HG03378 (cell line): ENCODE measurements around the gene LPGAT1.

Experiments used
- ATAC-seq: cut with Tn5 transposase; IDR thresholded peaks from one replicate; pipeline ENCODE4 v1.9.1; 2021; ENCODE audit warnings: mild to moderate bottlenecking, moderate library complexity; ENCODE audit not compliant: unreplicated experiment

LPGAT1 gene

DNA sequence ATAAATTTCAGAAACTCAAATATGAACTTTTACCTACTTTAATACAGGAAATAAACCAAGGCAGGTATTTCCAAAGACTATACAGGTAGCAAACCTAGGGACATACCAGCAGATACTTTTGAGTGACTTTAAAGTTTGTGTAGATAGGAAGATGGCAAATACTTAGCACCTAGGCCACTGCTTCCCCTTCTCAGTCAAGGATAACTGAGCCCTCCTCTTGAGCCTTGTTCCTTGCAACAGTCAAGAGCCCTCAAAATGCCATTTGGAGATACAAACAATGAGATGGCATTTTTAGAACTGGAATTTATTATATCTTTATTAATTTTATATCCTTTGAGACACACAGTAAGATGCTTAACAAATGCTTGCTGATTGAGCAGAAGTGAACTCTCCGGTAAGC lies 65.9 kb downstream of the LPGAT1 start:
- ATAC-seq: no peak

DNA sequence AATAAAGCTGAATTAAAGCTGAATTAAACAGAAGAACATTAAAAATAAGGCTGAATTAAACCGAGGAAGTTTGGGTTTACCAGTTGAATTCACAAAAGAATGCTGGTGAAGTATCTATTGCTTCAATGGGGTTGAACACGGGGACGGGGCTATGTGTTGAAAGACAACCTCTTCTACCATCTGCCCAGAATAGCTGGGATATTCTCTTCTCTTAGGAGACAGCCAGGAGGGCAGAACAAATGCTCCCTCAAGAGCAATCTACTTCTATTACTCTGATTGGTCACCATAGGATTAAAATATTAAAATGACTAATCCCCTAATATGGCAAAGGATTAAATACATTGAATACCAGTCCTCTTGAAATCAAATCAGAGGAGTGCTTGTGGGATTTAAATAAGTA lies 68.4 kb downstream of the LPGAT1 start:
- no peak for ATAC-seq

DNA sequence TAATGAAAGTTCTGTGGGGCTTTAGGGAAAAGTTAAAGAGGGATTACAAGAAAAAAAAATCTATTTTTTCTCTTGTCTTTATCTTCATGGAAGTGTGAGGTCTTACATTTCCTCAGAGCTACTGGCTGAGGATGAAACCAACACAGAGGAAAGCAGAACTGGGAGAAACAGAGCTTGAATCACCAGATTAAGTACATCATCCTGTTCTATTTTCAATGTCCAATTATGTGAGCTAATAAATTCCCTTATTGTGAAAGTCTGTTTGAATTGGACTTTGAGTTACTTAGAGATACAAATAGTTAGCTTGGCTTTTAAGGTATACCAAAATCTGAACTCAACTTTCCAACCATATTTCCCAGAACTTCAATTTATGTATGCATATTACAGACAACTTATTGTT lies 69.2 kb downstream of the LPGAT1 start:
- ATAC-seq: no peak

DNA sequence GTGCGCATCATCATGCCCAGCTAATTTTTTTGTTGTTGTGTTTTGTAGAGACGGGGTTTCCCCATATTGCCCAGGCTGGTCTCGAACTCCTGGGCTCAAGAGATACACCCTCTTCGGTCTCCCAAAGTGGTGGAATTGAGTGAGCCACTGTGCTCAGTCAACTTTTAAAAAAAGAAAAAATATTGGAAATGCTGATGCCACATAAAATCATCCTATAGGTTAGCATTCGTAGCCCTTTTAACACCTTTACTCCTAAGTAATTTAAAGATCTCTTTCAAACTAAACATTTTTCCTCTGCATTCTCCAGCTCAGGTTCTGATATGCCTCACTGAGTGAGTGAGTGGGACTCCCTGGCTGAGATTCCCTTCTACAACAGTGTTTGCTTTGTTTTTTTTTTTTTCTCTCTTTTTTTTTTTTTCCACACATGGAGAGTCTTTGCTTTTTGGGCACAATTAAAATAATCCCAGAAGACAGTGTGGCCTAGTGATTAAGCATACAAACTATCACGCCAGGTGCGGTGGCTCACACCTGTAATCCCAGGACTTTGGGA lies 74.0 kb downstream of the LPGAT1 start:
- ATAC-seq: no peak

DNA sequence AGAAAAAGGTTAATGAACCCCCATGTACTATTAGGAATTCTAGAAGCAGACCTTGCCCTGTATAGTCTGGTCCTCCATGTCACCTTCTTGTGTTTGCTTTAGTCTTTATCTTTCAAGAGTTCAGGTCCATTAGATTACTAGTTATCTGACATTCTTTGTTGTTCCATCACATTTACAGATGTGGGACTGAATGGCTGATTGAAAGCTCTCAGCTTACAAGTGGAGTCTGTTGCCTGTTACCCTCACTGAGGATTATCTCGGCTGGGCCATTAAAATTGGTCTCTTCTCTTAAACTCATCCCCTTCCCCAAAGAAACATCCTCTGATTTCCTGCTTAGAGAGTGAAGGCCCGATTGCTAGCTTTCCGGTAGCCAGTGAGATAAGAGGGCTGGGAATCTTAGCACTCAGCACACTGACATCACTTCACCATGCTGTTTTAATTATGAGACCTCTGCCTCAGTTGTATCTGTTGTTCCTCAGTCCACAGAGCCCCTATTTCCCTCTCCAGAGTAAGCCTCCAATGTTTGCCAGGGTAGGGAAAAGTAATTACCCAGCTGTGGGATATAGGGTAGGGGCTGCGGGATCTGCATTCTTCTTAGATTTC lies 76.8 kb downstream of the LPGAT1 start:
- no peak for ATAC-seq

DNA sequence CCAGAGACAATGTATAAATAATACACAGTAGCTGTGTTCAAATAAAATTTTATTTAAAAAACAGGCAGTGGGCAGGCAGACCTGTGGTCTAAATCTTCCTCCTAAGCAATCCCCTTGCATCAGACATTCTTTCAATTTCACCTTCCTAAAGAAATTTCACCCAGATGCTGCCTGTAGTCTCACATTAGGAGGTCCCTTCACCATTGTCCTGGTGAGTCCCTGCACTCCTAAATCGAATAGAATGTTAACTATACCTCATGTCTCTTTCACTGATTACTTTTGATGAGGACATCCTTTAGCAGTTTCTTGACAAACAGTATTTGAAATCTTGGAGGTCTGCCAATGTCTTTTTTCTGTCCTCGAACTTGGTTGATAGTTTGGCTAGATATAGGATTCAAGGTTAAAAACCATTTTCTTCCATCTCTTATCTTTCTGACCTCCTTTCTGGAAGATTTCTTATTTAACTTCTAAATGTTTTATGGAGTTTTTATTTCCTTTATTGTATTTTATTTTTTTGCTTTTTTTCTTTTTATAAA lies 77.5 kb downstream of the LPGAT1 start:
- no peak for ATAC-seq

DNA sequence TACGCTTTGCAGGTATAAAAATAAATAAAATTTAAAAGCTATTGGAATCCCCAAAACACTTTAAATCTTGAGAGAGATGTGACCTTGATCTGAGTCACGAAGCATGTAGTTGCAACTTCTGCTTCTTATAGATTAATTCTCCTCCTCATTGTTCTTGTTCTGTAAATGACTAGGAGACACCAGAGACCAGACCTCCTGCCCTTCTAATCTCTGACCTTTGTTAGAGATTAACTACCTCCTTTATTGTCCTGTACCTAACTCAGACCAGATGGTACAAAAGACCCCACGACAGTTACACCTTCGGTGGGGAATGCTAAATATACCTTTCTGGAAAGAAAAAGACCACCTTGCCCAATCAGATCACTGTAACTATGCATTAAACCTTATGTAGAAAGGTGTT lies 78.2 kb downstream of the LPGAT1 start:
- ATAC-seq: no peak

DNA sequence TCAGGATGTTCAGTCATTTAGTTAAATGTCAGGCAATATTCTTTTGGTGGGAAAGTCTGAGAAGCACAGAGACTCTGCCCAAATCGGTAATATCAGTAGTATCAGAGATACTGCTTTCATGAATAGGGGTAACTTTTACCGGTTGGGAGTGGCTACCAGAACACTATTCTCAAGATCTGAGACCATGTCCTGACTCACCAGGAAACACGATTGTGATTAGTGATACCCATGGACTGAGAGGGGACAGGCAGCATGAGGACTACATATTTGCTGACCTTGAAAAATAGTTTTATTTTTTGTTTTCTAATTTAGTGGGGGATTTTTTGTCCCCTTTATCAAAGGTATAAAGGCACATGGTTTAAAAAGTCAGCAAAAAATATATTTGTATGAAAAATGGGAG lies 79.1 kb downstream of the LPGAT1 start:
- ATAC-seq: no peak

DNA sequence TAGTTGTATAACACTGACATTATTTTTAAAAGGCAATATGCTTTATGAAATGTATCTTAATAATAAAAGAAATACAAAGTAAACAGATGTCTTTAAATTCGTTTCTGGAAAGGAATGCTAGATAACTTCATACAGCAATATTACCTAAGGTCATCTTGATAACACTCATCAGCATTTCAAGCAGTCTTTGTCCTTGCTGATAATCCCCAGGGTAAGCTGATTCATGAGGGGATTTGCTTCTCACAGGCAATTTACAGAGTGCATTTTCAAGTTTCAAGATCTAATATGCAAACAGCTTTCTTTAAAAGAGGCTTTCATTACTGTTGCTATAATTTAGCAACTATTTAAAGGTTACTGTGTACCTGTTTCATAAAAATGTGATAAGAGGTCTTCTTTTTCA lies 80.0 kb downstream of the LPGAT1 start:
- no peak for ATAC-seq

DNA sequence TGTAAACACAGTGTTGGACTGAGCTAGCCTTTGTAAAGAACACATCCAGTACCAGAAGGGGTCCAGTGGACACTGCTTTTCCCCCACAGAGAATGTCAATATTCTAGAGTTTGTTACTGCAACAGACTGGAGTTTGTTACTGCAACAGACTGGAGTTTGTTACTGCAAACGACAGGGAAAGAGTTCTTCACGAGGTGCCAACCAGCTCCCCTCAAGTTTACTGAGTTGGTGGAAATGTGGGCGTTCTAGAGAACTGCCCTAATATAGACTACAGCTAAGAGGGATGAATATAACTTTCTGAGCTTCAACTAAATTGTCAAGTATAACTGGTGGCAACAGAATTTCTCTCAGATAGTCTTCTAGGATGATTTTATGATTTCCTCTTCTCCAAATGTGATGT lies 81.3 kb downstream of the LPGAT1 start:
- no peak for ATAC-seq

DNA sequence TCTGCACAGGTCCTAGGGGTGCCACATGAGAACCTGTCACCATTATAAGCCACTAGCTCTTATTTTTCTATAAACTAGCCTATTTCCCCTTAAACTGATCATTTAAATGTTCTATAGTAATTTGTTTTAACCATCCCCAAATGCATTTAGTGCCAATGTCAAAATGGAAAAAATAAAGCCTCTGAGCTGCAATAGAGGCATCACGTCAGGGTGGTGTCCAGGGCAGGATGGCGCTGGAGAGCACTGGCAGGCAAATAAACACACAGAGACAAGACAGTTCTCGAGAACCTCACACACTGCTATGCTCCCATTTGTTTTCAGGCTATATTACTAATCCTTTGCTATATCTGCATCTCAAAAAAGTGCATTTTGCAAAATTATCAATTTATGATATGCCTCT lies 81.8 kb downstream of the LPGAT1 start:
- no peak for ATAC-seq

DNA sequence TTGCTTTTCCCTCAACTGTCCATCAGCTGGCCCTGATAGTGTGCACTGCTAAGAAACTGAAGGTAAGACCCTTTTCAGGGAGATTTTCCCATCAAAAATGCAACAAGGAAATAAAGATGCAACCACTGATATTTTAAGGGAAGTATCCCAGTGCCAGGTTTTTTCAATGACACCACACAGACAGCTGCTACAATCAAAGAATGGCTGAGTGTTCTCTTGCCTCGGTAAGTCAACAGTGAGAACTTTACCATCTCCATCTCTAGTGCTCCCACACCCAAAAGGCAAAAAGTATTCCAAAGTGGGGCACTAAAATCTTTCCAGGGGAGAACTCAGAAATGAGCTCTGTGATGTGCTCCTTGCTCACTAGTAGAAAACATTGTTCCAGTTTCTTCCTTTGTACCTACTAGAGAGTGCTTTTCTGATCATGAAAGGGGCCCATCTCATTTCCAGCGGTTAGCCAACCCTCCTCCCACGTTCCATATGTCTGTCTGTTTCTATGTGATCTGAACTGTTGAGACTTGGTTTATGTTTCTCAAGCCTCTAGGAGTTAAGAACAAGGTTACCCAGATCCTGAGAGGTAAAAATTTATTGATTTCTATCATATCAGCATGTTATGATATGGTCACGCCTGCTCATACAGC lies 87.6 kb downstream of the LPGAT1 start:
- no peak for ATAC-seq

DNA sequence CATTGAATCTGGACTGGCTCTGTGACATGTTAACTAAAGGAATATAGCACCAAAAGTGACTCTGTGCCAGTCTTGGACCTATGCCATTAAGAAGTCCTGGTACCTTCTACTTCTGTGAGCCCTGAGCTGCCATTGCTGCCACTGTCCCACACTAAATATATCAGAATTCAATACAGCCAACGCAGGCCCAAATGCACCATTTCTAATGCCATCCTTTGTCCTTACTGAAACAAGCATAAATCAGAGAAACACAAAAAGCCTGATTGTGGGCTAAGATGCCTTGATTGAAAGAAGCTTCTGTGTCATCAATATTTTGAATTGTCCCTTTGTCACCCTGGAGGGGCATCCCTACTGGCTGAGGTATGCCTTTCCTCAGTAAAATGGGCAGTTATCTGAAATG lies 88.3 kb downstream of the LPGAT1 start:
- no peak for ATAC-seq

DNA sequence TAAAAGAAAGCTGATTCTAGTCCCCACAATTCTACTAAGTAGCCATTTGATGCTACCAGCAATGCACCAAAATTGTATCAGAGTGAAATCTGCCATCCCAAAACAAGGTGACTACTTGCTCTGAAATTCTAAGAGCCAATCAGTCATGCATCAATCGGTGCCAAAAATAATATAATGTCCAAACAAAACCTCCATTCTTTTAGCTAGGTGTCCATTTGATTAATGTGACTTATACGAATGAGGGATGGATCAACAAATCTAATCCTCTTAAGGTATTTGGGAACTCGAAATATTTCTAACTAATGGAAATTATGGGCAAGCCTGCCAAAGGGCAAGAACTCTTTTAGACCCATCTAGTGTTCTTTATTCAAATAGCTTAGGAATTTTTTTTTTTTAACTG lies 88.8 kb downstream of the LPGAT1 start:
- no peak for ATAC-seq

DNA sequence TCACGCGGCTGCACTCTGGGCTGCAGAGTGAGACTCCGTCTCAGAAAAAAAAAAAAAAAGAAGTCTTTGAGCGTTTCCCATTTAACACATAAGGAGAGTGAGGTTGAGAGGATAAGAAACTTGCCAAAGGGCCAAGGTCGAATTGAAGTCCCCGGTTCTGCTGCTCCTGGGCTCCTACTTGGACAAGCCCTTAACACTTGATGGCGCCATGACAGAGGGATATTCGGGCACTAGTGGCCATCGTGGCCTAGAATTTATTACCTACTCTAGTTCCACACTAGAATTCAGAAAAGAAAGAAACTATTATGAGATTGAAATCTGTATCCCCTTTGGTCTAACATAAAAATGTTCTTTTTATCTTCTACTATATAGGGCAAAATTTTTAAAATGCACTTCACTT lies 89.4 kb downstream of the LPGAT1 start:
- ATAC-seq: no peak

DNA sequence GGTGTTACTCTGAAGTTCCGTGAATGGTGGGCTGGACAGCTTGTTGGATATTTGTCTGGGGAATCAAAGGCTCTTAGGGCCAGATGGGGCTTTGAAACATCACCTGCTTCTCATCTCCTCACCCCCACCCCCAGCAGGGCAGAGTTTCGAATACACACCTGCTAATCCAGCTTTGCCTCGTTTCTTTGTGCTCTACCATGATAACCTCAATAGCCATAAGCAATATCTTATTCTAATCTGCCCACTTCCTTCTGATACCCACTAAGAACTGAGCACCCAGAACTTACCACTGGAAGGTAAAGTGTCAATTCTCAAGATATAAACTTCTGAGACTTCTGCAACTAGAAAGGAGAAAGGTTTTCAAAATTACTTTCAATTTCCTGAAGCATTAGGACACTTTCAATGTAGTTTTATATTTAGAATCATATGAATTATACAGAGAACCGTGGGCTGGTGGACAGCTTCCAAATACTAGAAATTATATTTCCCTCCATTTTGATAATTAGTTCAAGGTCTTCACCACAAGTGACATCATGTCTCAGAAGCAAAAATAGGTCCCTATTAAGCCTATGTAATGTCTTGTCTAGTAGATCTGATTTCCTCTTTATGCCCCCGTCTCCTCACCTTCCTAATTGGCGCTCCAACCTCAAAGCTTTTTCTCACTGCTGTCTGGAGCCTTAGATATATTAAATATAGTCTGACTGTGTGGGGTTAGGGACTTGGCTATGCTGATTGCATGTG lies 90.7 kb downstream of the LPGAT1 start:
- peak; percentile 53 for ATAC-seq

DNA sequence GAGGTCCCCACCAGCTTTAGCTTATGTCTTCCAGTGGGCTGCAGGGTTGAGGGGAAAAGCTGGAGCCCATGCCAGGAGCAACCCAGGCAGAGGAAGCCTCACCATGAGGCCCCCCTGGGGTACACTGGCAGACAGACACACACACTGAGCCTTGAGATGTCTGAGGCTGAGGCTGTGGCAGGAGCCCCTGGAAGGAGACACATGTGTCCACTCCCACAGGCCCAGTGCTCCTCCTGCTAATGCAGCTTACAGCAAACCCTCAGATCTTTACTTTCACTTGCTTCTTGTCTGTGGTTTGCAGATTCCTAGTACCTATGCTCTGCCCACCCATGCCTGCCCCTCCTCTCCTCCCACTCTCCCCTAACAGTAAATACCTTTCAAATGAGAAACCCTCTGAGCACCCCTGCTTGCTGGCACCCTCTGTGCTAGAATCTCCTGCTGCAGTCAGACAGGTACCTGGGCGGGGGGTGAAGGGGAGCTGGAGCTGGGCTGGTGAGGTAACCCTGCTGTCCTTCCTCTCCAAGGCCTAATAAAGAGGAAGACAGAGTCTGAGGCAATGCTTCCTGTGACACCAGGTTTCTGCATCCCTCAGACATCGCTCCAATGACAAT lies 91.8 kb downstream of the LPGAT1 start:
- no peak for ATAC-seq

DNA sequence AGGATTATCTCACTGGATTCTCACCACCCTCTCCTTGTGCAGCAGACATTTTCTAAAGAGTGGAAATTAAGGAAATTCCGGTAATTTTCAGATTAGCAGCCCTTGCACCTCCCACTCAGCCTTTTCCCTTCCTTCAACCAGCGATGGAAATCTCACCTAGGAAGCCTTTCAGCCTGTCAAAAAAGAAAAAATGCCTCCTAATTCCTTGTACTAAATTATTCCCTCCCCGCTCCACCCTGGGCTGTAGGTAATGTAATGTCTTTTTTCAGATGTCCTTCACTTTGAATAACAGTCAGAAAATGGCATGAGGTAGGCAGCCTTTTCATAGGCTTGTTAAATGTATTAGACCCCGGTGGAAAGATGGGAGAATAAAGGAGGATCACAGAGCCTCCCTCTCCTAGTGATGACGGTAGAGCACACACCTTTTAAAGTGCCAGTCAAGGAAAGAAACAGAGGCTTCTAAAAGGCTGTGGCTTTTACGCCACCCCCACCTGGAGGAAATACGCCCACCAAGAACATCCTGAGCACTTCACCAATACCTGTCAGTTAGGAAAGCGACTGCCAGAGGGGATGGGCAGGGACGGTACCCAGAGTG lies 92.4 kb downstream of the LPGAT1 start:
- no peak for ATAC-seq

DNA sequence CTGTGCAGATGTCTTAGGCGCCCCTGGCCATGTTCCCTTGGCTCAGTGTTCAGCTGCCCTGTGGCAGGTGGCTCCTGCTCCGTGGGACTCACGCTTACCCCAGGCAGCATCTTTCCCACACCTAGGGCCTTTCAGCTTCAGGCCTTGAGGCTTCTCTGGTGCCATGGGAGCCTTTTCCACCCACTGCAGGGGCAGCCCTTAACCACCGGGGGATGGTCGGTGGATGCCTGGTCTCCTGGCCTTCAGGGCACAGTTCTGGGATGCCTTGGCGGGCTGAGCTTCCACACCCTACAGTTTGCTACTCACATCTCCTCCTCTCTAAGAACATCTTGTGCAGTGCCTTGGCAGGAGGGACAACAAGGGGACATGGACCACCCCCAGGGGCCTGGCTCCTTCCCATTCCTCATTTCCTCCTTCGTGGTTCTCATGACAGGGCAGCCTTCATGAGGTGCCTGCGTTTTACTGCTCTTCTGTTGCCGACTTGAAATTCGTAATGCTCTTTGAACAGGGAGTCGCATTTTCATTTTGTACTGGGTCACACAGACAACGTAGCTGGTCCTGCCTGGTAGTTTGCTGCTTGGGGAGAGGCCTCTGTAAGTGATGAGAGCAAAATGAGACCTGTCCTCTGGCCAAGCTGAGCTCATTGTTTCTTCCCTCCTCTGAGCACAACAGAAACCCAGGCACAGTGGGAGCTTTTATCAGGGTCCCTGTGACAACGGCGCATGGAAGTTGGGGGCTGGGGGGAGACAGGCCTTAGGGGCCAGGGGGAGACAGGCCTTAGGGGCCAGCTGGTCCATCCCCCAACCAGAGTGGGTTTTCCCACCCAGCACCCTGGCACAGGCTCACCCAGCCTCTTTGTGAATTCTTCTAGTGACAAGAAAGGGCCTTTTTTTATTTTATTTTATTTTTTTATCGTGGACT lies 93.2 kb downstream of the LPGAT1 start:
- ATAC-seq: no peak

DNA sequence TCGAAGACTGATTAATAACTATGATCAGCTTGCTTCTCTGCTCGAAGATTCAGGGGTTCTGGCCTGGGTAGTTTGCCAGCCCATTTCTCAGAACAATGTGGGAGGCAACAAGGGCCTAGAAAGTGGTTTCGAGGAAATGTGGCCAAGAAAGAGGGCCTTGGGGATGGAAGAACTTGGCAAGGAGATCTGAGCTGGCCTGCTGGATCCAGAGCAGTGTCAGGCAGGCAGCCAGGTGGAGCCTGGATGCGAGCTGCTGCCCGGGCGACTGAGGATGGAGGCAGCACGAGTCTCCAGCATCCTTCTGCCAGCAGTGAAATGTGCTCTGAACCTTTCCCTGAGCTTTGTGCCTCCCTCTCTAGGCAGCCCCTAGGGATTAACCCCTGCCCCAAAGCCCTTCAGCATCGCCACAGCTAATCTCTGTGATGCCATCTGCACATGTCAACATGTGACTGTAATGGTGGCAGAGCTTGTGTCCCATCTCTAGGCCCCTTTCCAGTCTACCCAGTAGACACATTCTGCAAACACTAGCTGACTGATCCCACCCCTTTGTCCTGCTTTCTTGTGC lies 94.1 kb downstream of the LPGAT1 start:
- no peak for ATAC-seq
